Skeletal muscle satellite cell (primary cell): ENCODE measurements around the gene OSM.

Experiments
- H3K27me3 ChIP-seq: 2 replicates; pipeline ENCODE4 v1.7.0; 2013; ENCODE audit warnings: low read length; ENCODE audit not compliant: control insufficient read depth, insufficient read depth
- H3K36me3 ChIP-seq: 2 replicates; pipeline ENCODE4 v1.7.0; 2013; ENCODE audit warnings: mild to moderate bottlenecking, control low read depth, low read length; ENCODE audit not compliant: insufficient read depth
- H3K4me1 ChIP-seq: 2 replicates; pipeline ENCODE4 v1.7.0; 2013; ENCODE audit warnings: low read length; ENCODE audit not compliant: control insufficient read depth, insufficient read depth
- H3K4me2 ChIP-seq: 2 replicates; pipeline ENCODE4 v1.7.0; 2013; ENCODE audit warnings: mild to moderate bottlenecking, low read length
- H3K4me3 ChIP-seq: 2 replicates; pipeline ENCODE4 v1.7.0; 2013; ENCODE audit warnings: low read length
- H3K9ac ChIP-seq: 2 replicates; pipeline ENCODE4 v1.7.0; 2013; ENCODE audit warnings: mild to moderate bottlenecking, low read depth, low read length, moderate library complexity
- H3K9me3 ChIP-seq: replicated peaks from 2 replicates; pipeline ENCODE4 v1.7.0; 2013; ENCODE audit warnings: mild to moderate bottlenecking, control low read depth, low read length

Gene OSM

GRCh38 chr22:30307041-30307574 lies 40.5 kb upstream of the OSM start:
- no peaks in the 10 kb centered on the region for H3K36me3 ChIP-seq
- no peak overlapping the region for H3K4me2 ChIP-seq
- H3K9ac ChIP-seq = no peak overlapping the region
- no peaks in the 10 kb centered on the region for H3K9me3 ChIP-seq
- peaks cover 44% of the 10 kb centered on the region for H3K4me1 ChIP-seq
- no peak overlapping the region for H3K4me3 ChIP-seq
- no peaks in the 10 kb centered on the region for H3K27me3 ChIP-seq

- H3K4me2 ChIP-seq = no peak overlapping the region
- H3K9me3 ChIP-seq = no peaks in the 10 kb centered on the region
- peaks cover under 1% of the 10 kb centered on the region for H3K36me3 ChIP-seq
- no peak overlapping the region for H3K9ac ChIP-seq
- H3K4me1 ChIP-seq = peaks cover 44% of the 10 kb centered on the region
- H3K27me3 ChIP-seq = no peaks in the 10 kb centered on the region
- H3K4me3 ChIP-seq = no peak overlapping the region
Measured at GRCh38 chr22:30306627-30307011, 40.0 kb upstream of the OSM start.

- H3K4me3 ChIP-seq = no peak overlapping the region
- no peaks in the 10 kb centered on the region for H3K9me3 ChIP-seq
- no peak overlapping the region for H3K9ac ChIP-seq
- no peak overlapping the region for H3K4me2 ChIP-seq
- H3K4me1 ChIP-seq = peaks cover 40% of the 10 kb centered on the region
- peaks cover 6% of the 10 kb centered on the region for H3K36me3 ChIP-seq
- H3K27me3 ChIP-seq = no peaks in the 10 kb centered on the region
Measured at GRCh38 chr22:30305906-30306626, 39.4 kb upstream of the OSM start.

- Histone ChIP-seq H3K4me1 (peaks cover 35% of the 10 kb centered on the region), H3K9ac (no peak overlapping the region), H3K4me3 (no peak overlapping the region)
Measured at GRCh38 chr22:30305519-30305905, 38.9 kb upstream of the OSM start.

GRCh38 chr22:30304495-30305244 lies 38.0 kb upstream of the OSM start:
- no peak overlapping the region for H3K4me3 ChIP-seq
- no peak overlapping the region for H3K4me2 ChIP-seq
- H3K9me3 ChIP-seq = no peaks in the 10 kb centered on the region
- peaks cover 14% of the 10 kb centered on the region for H3K36me3 ChIP-seq
- peaks cover 31% of the 10 kb centered on the region for H3K4me1 ChIP-seq
- no peak overlapping the region for H3K9ac ChIP-seq
- no peaks in the 10 kb centered on the region for H3K27me3 ChIP-seq

More at GRCh38 chr22:30305519-30305905, 38.9 kb upstream of the OSM start:
- Histone ChIP-seq H3K4me2 (no peak overlapping the region), H3K36me3 (peaks cover 10% of the 10 kb centered on the region), H3K9me3 (no peaks in the 10 kb centered on the region), H3K27me3 (no peaks in the 10 kb centered on the region)

- H3K9me3 ChIP-seq = no peaks in the 10 kb centered on the region
- H3K4me3 ChIP-seq = no peak overlapping the region
- H3K4me2 ChIP-seq = no peak overlapping the region
- H3K36me3 ChIP-seq = peaks cover 30% of the 10 kb centered on the region
- H3K27me3 ChIP-seq = no peaks in the 10 kb centered on the region
- H3K9ac ChIP-seq = no peak overlapping the region
- peaks cover 31% of the 10 kb centered on the region for H3K4me1 ChIP-seq
Measured at GRCh38 chr22:30302810-30303138, 36.1 kb upstream of the OSM start.

GRCh38 chr22:30301995-30302809 lies 35.6 kb upstream of the OSM start:
- H3K27me3 ChIP-seq = no peaks in the 10 kb centered on the region
- H3K9ac ChIP-seq = no peak overlapping the region
- H3K4me3 ChIP-seq = no peak overlapping the region
- H3K36me3 ChIP-seq = peaks cover 34% of the 10 kb centered on the region
- H3K9me3 ChIP-seq = no peaks in the 10 kb centered on the region
- H3K4me2 ChIP-seq = no peak overlapping the region
- H3K4me1 ChIP-seq = peaks cover 31% of the 10 kb centered on the region

GRCh38 chr22:30299322-30299721 lies 32.7 kb upstream of the OSM start:
- peaks cover 16% of the 10 kb centered on the region for H3K4me1 ChIP-seq
- H3K36me3 ChIP-seq = peaks cover 60% of the 10 kb centered on the region
- H3K27me3 ChIP-seq = no peaks in the 10 kb centered on the region

GRCh38 chr22:30297991-30298701 lies 31.5 kb upstream of the OSM start:
- H3K9ac ChIP-seq = no peak overlapping the region
- H3K9me3 ChIP-seq = no peaks in the 10 kb centered on the region
- no peak overlapping the region for H3K4me3 ChIP-seq
- H3K4me2 ChIP-seq = no peak overlapping the region
- H3K36me3 ChIP-seq = peaks cover 72% of the 10 kb centered on the region
- H3K4me1 ChIP-seq = peaks cover 13% of the 10 kb centered on the region
- no peaks in the 10 kb centered on the region for H3K27me3 ChIP-seq

More at GRCh38 chr22:30299322-30299721, 32.7 kb upstream of the OSM start:
- no peak overlapping the region for H3K9ac ChIP-seq
- H3K9me3 ChIP-seq = no peaks in the 10 kb centered on the region
- H3K4me3 ChIP-seq = no peak overlapping the region
- no peak overlapping the region for H3K4me2 ChIP-seq

- Histone ChIP-seq H3K36me3 (peaks cover 76% of the 10 kb centered on the region), H3K4me3 (no peak overlapping the region), H3K9ac (no peak overlapping the region), H3K9me3 (no peaks in the 10 kb centered on the region), H3K4me1 (peaks cover 9% of the 10 kb centered on the region), H3K27me3 (no peaks in the 10 kb centered on the region), H3K4me2 (no peak overlapping the region)
Measured at GRCh38 chr22:30297276-30297990, 30.8 kb upstream of the OSM start.
